Gastrocnemius medialis (tissue), 4 donors: ENCODE measurements around the gene SLC37A3. TPM values are rescaled to one million over a fixed set of nuclear protein-coding genes. Genes with fewer than 3 reads are reported as not detected.

Experiments used
- ATAC-seq, 2 donors: fragments of 150-250 bp; one replicate each; pipeline ENCODE4 v1.9.1; 2016
- DNase-seq, 2 donors: peaks; one replicate each; pipeline ENCODE4 v3.0.0-alpha.2; 2019
- H3K27ac ChIP-seq, 4 donors: fragments of 200-600 bp; sonication (generic); 1 replicate in 1 of 4; 2 replicates in 3 of 4; pipeline ENCODE4 v1.5.1; 2016 to 2018; ENCODE audit warnings: mild to moderate bottlenecking in 2 of 4, moderate library complexity in 1 of 4
- H3K27me3 ChIP-seq, 3 donors: fragments of 200-600 bp; sonication (generic) in 2 of 3; 1 replicate in 1 of 3; 2 replicates in 2 of 3; pipeline versions ENCODE4 v1.5.1 to v1.6.0; 2016 to 2019; ENCODE audit warnings: mild to moderate bottlenecking in 1 of 3, moderate library complexity in 1 of 3
- H3K36me3 ChIP-seq, 2 donors: fragments of 200-600 bp; sonication (generic) in 1 of 2; one replicate each; pipeline ENCODE4 v1.5.1; 2017 to 2018
- H3K4me1 ChIP-seq, 2 donors: fragments of 200-600 bp; sonication (generic) in 1 of 2; one replicate each; pipeline ENCODE4 v1.5.1; 2016 to 2017; ENCODE audit warnings: mild to moderate bottlenecking in 2 of 2
- H3K4me3 ChIP-seq, 4 donors: fragments of 200-600 bp; sonication (generic) in 3 of 4; 1 replicate in 1 of 4; 2 replicates in 3 of 4; pipeline ENCODE4 v1.5.1; 2016 to 2019; ENCODE audit warnings: mild to moderate bottlenecking in 2 of 4
- H3K9me3 ChIP-seq, 3 donors: fragments of 200-600 bp; sonication (generic) in 2 of 3; 1 replicate in 1 of 3; 2 replicates in 2 of 3; pipeline ENCODE4 v1.5.1; 2016 to 2019
- POLR2A ChIP-seq, 2 donors: fragments of 450-650 bp; IDR thresholded peaks; one replicate each; pipeline ENCODE4 v1.6.1; 2017; ENCODE audit warnings: antibody characterized with exemption in 2 of 2, mild to moderate bottlenecking in 2 of 2, moderate library complexity in 2 of 2
- in situ Hi-C, 4 donors: fragments of 200-750 bp; cut with MboI; loops; one replicate each; pipeline versions ENCODE4 v1.15.0 to v1.8.0; 2017; ENCODE audit warnings: low sequenced_read_pairs in 4 of 4
- intact Hi-C: fragments of 100-400 bp; cut with DNase I; formaldehyde crosslinking; loops from one replicate; pipeline ENCODE4 v1.15.1; 2023; ENCODE audit warnings: low total_unique reads
- total RNA-seq, 4 donors: library from RNA; depleted of rRNA; stranded (reverse); fragments of >200 nt; gene quantifications; one replicate each; pipeline versions ENCODE4 v1.1.0 to v1.2.3, GENCODE V29; 2016
- TF ChIP-seq, protein P1 (sequence below), 5 experiments: fragments of 450-650 bp in 3 of 5; fragments of 200-600 bp in 2 of 5; sonication (generic) in 2 of 5; IDR thresholded peaks in 4 of 5; conservative IDR thresholded peaks in 1 of 5; 1 replicate in 4 of 5; 2 replicates in 1 of 5; pipeline ENCODE4 v1.5.1; 2016 to 2019; ENCODE audit warnings: antibody characterized with exemption in 5 of 5, mild to moderate bottlenecking in 3 of 5, moderate library complexity in 3 of 5

SLC37A3 gene, protein sequence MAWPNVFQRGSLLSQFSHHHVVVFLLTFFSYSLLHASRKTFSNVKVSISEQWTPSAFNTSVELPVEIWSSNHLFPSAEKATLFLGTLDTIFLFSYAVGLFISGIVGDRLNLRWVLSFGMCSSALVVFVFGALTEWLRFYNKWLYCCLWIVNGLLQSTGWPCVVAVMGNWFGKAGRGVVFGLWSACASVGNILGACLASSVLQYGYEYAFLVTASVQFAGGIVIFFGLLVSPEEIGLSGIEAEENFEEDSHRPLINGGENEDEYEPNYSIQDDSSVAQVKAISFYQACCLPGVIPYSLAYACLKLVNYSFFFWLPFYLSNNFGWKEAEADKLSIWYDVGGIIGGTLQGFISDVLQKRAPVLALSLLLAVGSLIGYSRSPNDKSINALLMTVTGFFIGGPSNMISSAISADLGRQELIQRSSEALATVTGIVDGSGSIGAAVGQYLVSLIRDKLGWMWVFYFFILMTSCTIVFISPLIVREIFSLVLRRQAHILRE
- 10 to 100 TPM; 13.4 to 36.8 (median 18.0) TPM for total RNA-seq

DNA sequence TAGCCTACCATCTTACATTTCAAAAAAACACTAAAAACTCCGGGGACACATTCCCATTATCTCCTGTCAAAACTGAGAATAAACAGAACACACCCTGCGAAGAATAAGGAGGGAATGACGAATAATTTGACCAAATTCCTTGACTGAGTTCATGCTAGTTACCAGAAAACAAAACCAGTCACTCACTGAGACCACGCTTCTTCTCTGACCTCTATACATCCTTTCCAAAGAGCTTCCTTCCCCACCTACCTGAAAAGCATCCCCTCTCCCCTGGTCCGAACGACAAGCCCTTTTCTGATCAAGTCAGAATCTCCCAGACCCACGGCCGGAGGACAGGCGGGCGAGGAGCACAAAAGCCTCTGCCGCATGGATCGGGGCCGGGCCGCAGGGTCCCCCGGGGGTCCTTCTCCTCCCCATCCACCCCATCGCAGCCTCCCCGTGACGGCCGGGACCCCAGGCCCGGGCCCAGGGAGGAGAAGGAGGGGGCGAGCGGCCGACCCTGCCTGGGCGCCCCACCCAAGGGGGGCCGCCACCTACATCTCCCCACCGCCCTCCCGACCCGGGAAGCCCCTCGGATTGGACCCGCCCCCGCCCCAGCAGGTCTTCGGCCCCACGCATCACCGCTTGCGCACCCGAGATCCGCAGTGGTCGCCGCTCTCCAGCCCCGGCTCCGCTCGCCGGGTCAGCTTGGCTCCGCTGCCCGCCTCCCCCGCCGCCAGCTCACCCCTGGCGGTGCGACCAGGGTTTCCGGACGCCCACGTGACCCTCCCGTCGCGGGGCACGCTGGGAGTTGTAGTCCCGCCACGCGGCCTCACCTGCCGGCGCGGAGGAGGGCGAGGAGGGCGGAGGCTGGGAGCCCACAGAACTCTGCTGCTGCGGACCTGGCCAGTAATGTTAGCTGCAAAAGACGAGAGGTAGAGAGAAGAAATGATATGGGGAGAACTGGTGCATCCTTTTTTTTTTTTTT is at the start of gene SLC37A3:
Gene SLC37A3 (minus strand): TSS at position 747 of the 967 bp plus-strand sequence. CDS start 16,004 bp downstream, outside the sequence.
- H3K27me3 ChIP-seq = no peaks in the 10 kb centered on the region
- ATAC-seq = peak; percentile 92 to 97
- in situ Hi-C loops = no loop called here
- peak; percentile 61 to 77 for TF ChIP-seq POLR2A (IDR thresholded peaks at IDR 0.05)
- TF ChIP-seq, protein P1, sequence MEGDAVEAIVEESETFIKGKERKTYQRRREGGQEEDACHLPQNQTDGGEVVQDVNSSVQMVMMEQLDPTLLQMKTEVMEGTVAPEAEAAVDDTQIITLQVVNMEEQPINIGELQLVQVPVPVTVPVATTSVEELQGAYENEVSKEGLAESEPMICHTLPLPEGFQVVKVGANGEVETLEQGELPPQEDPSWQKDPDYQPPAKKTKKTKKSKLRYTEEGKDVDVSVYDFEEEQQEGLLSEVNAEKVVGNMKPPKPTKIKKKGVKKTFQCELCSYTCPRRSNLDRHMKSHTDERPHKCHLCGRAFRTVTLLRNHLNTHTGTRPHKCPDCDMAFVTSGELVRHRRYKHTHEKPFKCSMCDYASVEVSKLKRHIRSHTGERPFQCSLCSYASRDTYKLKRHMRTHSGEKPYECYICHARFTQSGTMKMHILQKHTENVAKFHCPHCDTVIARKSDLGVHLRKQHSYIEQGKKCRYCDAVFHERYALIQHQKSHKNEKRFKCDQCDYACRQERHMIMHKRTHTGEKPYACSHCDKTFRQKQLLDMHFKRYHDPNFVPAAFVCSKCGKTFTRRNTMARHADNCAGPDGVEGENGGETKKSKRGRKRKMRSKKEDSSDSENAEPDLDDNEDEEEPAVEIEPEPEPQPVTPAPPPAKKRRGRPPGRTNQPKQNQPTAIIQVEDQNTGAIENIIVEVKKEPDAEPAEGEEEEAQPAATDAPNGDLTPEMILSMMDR (IDR thresholded peaks at IDR 0.05 in 4 of 5, conservative IDR thresholded peaks at IDR 0.05 in 1 of 5) = peak in 4 of 5 experiments; percentile 15 to 42 (median 23)
- DNase-seq = peak; percentile 76
- no peaks in the 10 kb centered on the region for H3K9me3 ChIP-seq
- peak within 1 kb of the TSS; percentile 78 to 96 (median 94) for H3K4me3 ChIP-seq
- intact Hi-C loops = loop anchor here (1.0 to 5.0 kb wide), 2 partner anchors 82 to 221 kb away; partner anchors contain the start of gene KDM7A
- H3K36me3 ChIP-seq = no peaks in the 10 kb centered on the region
- H3K4me1 ChIP-seq = no peaks in the 10 kb centered on the region
- H3K27ac ChIP-seq = peak within 1 kb of the TSS; percentile 82 to 88 (median 86)

DNA sequence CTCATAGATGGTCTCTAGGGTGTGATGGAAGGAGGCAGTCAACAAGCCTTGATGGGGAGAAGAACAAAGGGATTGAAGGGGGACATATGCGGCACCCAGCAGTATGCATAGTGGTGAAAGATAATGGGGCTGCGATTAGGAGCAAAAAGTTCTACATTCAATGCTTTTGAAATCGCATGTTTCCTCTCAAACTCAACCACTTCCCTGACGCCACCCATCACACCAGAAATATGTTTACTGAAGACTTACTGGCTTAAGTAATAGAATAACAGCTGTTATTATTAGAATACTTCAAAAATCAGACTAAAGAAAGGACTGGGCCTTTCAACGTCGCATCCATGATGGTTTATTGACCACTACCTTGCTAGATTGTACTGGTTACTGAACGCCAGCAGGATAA is 49.5 kb upstream of the SLC37A3 start:
- Histone ChIP-seq H3K9me3 (no peaks in the 10 kb centered on the region), H3K27me3 (no peaks in the 10 kb centered on the region), H3K4me1 (no peaks in the 10 kb centered on the region), H3K36me3 (peaks cover 0 to 6% of the 10 kb centered on the region in 2 donors), H3K27ac (no peak overlapping the region), H3K4me3 (no peak overlapping the region)
- in situ Hi-C loops (no loop called here), intact Hi-C loops (no loop called here)
- TF ChIP-seq POLR2A (IDR thresholded peaks at IDR 0.05) = no peak
- TF ChIP-seq, protein P1 (IDR thresholded peaks at IDR 0.05 in 4 of 5, conservative IDR thresholded peaks at IDR 0.05 in 1 of 5) = no peak
- no peak for ATAC-seq
- no peak for DNase-seq

DNA sequence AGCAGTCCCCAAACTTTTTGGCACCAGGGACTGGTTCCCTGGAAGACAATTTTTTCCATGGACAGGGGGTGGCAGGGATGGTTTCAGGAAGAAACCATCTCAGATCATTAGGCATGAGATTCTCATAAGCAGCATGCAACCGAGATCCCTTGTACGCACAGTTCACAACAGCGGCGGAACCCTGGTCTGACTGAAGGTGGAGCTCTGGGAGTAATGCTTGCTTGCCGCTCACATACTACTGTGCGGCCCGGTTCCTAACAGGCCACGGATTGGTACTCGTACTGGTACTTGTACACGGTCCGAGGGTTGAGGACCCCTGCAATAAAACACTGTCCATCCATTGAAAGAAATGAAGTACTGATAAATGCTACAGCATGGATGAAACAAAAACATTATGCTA is 48.1 kb upstream of the SLC37A3 start:
- in situ Hi-C loops = no loop called here
- Histone ChIP-seq H3K36me3 (no peaks in the 10 kb centered on the region), H3K4me1 (no peaks in the 10 kb centered on the region), H3K4me3 (no peak overlapping the region), H3K9me3 (no peaks in the 10 kb centered on the region), H3K27me3 (no peaks in the 10 kb centered on the region), H3K27ac (no peak overlapping the region)
- ATAC-seq (no peak), DNase-seq (no peak)
- TF ChIP-seq, protein P1 (IDR thresholded peaks at IDR 0.05 in 4 of 5, conservative IDR thresholded peaks at IDR 0.05 in 1 of 5) = no peak
- TF ChIP-seq POLR2A (IDR thresholded peaks at IDR 0.05) = no peak
- intact Hi-C loops = no loop called here

DNA sequence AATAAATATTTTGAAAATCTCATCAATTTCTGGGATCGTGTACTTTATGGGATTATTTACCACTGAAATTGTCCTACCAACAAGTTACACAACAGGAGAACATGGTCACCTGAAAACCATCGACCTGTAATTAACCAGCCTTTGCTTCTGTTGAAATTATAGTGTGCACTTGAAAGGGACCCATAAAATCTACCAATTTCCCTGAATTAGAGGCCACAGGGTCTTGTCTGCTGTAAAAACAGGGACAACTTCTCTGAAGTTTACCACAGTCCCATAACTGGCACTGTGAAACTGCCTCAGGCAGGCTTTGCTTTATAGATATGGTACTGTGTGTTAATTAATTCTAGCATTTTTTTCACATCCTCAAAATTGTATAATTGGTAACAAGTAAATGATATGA is 43.2 kb upstream of the SLC37A3 start:
- no peak for DNase-seq
- no peaks in the 10 kb centered on the region for H3K27me3 ChIP-seq
- H3K9me3 ChIP-seq = no peaks in the 10 kb centered on the region
- intact Hi-C loops (no loop called here), in situ Hi-C loops (no loop called here)
- H3K36me3 ChIP-seq = no peaks in the 10 kb centered on the region
- ATAC-seq = no peak
- no peak overlapping the region for H3K27ac ChIP-seq
- H3K4me1 ChIP-seq = no peaks in the 10 kb centered on the region
- TF ChIP-seq POLR2A (IDR thresholded peaks at IDR 0.05) = no peak
- TF ChIP-seq, protein P1 (IDR thresholded peaks at IDR 0.05 in 4 of 5, conservative IDR thresholded peaks at IDR 0.05 in 1 of 5) = no peak
- H3K4me3 ChIP-seq = no peak overlapping the region
